ENCODE measurements around the gene ITFG1. TPM values are rescaled to one million over a fixed set of nuclear protein-coding genes. Genes with fewer than 3 reads are reported as not detected.

The ITFG1 gene
- polyA plus RNA-seq, 3 donors = 28.9 to 62.5 (median 35.3) TPM

GRCh38 chr16:47284999-47285398 is 175.9 kb downstream of the ITFG1 start:
- H3K79me2 ChIP-seq (ENCODE audit: insufficient read depth, low read length) = no peaks in the 10 kb centered on the region
- peaks cover 0 to 14% (median 7%) of the 10 kb centered on the region in 7 donors for H3K9me3 Mint-ChIP-seq
- H3K4me3 ChIP-seq (replicated peaks in 1 of 3; ENCODE audit: low read depth in 2 of 3, low read length in 3 of 3) = no peak overlapping the region
- no peak overlapping the region for H3K4me2 ChIP-seq (replicated peaks; ENCODE audit: extremely low read depth, low read length, poor library complexity, severe bottlenecking)
- intact Hi-C loops (cut with micrococcal nuclease) = no loop called here
- peaks cover 0 to 19% of the 10 kb centered on the region in 2 donors for H3K36me3 ChIP-seq (replicated peaks in 1 of 2; ENCODE audit: control insufficient read depth in 1 of 2, insufficient read depth in 2 of 2, low read length in 2 of 2)
- H3K27ac ChIP-seq (ENCODE audit: low read depth in 1 of 2, low read length in 2 of 2) = no peak overlapping the region
- H3K36me3 Mint-ChIP-seq = peaks cover 10 to 21% of the 10 kb centered on the region in 2 donors
- H3K4me1 Mint-ChIP-seq = no peaks in the 10 kb centered on the region
- peaks cover 0 to 6% of the 10 kb centered on the region in 2 donors for H3K9me3 ChIP-seq (replicated peaks in 1 of 2; ENCODE audit: control insufficient read depth in 1 of 2, insufficient read depth in 1 of 2, low read length in 2 of 2)
- no peak for DNase-seq
- no peaks in the 10 kb centered on the region for H3K27me3 ChIP-seq (ENCODE audit: control insufficient read depth in 2 of 2, insufficient read depth in 2 of 2, low read length in 2 of 2)
- H3K9ac ChIP-seq (ENCODE audit: insufficient read depth, low read length, poor library complexity, severe bottlenecking) = no peak overlapping the region
- no peaks in the 10 kb centered on the region for H3K4me1 ChIP-seq (ENCODE audit: control insufficient read depth in 1 of 2, insufficient read depth in 2 of 2, low read length in 2 of 2)
- peaks cover 0 to 1% (median 0%) of the 10 kb centered on the region in 3 donors for H3K27me3 Mint-ChIP-seq (ENCODE audit: low read depth in 3 of 3)
- H4K20me1 ChIP-seq (ENCODE audit: insufficient read depth, low read length) = no peaks in the 10 kb centered on the region
- WGBS (ENCODE audit: insufficient coverage) = no CpG with 5 or more reads among the region's 5 CpGs
- no peak overlapping the region for H3K27ac Mint-ChIP-seq
- TF ChIP-seq, protein P1, sequence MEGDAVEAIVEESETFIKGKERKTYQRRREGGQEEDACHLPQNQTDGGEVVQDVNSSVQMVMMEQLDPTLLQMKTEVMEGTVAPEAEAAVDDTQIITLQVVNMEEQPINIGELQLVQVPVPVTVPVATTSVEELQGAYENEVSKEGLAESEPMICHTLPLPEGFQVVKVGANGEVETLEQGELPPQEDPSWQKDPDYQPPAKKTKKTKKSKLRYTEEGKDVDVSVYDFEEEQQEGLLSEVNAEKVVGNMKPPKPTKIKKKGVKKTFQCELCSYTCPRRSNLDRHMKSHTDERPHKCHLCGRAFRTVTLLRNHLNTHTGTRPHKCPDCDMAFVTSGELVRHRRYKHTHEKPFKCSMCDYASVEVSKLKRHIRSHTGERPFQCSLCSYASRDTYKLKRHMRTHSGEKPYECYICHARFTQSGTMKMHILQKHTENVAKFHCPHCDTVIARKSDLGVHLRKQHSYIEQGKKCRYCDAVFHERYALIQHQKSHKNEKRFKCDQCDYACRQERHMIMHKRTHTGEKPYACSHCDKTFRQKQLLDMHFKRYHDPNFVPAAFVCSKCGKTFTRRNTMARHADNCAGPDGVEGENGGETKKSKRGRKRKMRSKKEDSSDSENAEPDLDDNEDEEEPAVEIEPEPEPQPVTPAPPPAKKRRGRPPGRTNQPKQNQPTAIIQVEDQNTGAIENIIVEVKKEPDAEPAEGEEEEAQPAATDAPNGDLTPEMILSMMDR (IDR thresholded peaks at IDR 0.05) = no peak
- no peak overlapping the region for H2AFZ ChIP-seq (ENCODE audit: insufficient read depth, low read depth, low read length, poor library complexity, severe bottlenecking)
- H3K4me3 Mint-ChIP-seq = no peak overlapping the region

DNA sequence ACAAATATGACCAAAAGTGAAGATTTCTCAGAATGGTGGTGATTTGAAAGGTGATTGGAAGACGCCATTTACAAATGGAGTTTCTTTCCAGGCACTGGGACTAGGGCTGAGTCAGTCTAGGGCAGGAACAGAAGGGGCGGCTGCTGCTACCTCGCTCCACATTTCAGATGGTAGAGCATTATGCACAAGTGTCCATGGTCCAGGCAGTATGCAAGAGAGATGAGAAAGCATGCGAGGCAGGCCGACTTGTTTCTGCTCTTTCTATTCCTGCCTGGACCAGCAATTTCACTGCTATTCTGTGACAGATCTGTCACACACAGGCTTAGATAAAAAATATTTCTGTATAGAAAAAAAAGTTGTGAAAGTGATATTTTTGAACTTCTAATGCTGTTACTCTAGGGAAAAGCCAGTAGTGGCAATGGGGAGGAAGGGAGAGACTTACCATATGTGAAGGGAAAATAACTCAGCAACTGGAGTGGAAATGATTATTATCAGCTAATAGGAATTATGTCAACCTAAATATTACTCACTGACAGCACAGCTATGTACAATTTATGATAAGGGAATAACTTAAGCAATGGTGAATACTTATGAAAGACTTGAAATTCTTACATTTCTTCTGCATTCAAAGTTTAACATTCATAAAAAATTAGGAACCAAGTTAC is 182.4 kb downstream of the ITFG1 start:
- DNase-seq = no peak
- TF ChIP-seq, protein P1 (IDR thresholded peaks at IDR 0.05) = no peak
- no peak overlapping the region for H3K4me3 Mint-ChIP-seq
- Histone ChIP-seq H2AFZ (ENCODE audit: insufficient read depth, low read depth, low read length, poor library complexity, severe bottlenecking) (no peak overlapping the region), H3K4me3 (replicated peaks in 1 of 3; ENCODE audit: low read depth in 2 of 3, low read length in 3 of 3) (no peak overlapping the region), H3K4me2 (replicated peaks; ENCODE audit: extremely low read depth, low read length, poor library complexity, severe bottlenecking) (no peak overlapping the region), H3K36me3 (replicated peaks in 1 of 2; ENCODE audit: control insufficient read depth in 1 of 2, insufficient read depth in 2 of 2, low read length in 2 of 2) (no peaks in the 10 kb centered on the region), H3K79me2 (ENCODE audit: insufficient read depth, low read length) (no peaks in the 10 kb centered on the region), H3K9me3 (replicated peaks in 1 of 2; ENCODE audit: control insufficient read depth in 1 of 2, insufficient read depth in 1 of 2, low read length in 2 of 2) (no peaks in the 10 kb centered on the region), H3K9ac (ENCODE audit: insufficient read depth, low read length, poor library complexity, severe bottlenecking) (no peak overlapping the region), H4K20me1 (ENCODE audit: insufficient read depth, low read length) (no peaks in the 10 kb centered on the region), H3K27me3 (ENCODE audit: control insufficient read depth in 2 of 2, insufficient read depth in 2 of 2, low read length in 2 of 2) (no peaks in the 10 kb centered on the region), H3K27ac (ENCODE audit: low read depth in 1 of 2, low read length in 2 of 2) (no peak overlapping the region), H3K4me1 (ENCODE audit: control insufficient read depth in 1 of 2, insufficient read depth in 2 of 2, low read length in 2 of 2) (no peaks in the 10 kb centered on the region)
- WGBS (ENCODE audit: insufficient coverage) = 93% methylated on average over 3 of the region's 5 CpGs
- no peaks in the 10 kb centered on the region for H3K27me3 Mint-ChIP-seq (ENCODE audit: low read depth in 3 of 3)
- intact Hi-C loops (cut with micrococcal nuclease) = no loop called here
- H3K9me3 Mint-ChIP-seq = peaks cover 0 to 4% (median 2%) of the 10 kb centered on the region in 7 donors
- H3K27ac Mint-ChIP-seq = peak overlapping the region in 1 of 7 donors; percentile 11
- peaks cover 5 to 19% of the 10 kb centered on the region in 2 donors for H3K36me3 Mint-ChIP-seq
- H3K4me1 Mint-ChIP-seq = no peaks in the 10 kb centered on the region

Measured in CD14-positive monocyte (primary cell).